ENCODE results near the gene JUN.

The JUN gene

DNA sequence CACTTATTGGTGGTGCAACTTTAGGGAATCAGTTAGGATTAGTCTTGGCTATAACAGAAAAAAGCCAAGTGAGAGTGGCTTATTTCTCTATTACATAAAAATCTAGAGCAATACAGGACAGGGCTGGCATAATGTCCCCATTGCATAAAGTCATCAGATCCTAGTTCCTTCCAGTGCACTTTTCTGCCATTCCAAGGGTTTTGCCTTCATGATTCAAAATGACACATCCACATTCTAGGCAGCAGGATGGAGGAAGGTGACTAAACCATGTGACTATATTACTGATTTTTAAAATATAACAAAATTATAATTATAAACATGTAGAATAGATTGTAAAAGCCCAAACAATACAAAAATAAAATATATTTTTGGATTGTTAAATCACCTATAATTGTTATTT, 18.8 kb downstream of the JUN start:
- no peak for DNase-seq (ENCODE audit: low read depth)
- TF ChIP-seq, protein P1, sequence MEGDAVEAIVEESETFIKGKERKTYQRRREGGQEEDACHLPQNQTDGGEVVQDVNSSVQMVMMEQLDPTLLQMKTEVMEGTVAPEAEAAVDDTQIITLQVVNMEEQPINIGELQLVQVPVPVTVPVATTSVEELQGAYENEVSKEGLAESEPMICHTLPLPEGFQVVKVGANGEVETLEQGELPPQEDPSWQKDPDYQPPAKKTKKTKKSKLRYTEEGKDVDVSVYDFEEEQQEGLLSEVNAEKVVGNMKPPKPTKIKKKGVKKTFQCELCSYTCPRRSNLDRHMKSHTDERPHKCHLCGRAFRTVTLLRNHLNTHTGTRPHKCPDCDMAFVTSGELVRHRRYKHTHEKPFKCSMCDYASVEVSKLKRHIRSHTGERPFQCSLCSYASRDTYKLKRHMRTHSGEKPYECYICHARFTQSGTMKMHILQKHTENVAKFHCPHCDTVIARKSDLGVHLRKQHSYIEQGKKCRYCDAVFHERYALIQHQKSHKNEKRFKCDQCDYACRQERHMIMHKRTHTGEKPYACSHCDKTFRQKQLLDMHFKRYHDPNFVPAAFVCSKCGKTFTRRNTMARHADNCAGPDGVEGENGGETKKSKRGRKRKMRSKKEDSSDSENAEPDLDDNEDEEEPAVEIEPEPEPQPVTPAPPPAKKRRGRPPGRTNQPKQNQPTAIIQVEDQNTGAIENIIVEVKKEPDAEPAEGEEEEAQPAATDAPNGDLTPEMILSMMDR (IDR thresholded peaks at IDR 0.05; ENCODE audit: low read depth, low read length) = no peak
- TF ChIP-seq MYC (IDR thresholded peaks at IDR 0.05; ENCODE audit: low read depth, low read length) = no peak
- TF ChIP-seq, protein P2, sequence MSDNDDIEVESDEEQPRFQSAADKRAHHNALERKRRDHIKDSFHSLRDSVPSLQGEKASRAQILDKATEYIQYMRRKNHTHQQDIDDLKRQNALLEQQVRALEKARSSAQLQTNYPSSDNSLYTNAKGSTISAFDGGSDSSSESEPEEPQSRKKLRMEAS (IDR thresholded peaks at IDR 0.05; ENCODE audit: low read depth, low read length) = no peak
- TF ChIP-seq POLR2A (IDR thresholded peaks at IDR 0.05; ENCODE audit: extremely low read depth, insufficient read length) = no peak
- H3K4me3 ChIP-seq (ENCODE audit: low read depth, low read length) = no peak overlapping the region

DNA sequence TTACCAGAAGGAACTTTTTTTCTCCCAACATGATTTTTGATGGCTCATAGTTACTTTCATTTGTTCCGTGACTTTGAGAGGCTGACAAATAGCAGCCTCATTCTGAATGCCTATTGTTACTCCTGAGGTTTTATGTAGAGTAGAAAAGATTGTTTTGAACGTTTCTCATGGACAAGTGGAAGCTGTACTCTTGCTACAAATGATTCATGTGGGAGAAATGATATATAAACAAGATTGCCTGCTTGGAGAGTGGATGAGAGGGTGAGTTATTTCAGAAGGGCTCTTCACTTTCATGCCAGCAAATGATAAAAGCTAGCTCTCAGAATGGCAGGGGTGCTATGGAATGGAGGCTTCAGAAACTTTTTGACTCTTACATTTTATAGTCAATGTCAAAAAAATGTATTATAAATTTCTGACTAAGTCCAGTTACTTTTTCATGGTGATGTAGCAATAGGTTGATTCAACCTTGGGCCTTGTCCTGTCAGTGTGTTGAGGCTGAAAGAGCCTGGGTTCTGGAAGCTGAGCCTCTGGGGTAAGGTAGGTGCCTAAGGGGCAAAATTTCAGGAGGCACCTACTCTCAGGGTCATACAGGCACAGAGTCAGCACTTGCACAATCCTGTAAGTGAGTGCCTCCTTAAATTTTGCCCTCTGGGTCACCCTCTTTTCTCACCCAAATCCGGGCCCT, 19.4 kb downstream of the JUN start:
- TF ChIP-seq MYC (IDR thresholded peaks at IDR 0.05; ENCODE audit: low read depth, low read length) (no peak), POLR2A (IDR thresholded peaks at IDR 0.05; ENCODE audit: extremely low read depth, insufficient read length) (no peak)
- TF ChIP-seq, protein P2 (IDR thresholded peaks at IDR 0.05; ENCODE audit: low read depth, low read length) = no peak
- TF ChIP-seq, protein P1 (IDR thresholded peaks at IDR 0.05; ENCODE audit: low read depth, low read length) = no peak
- no peak for DNase-seq (ENCODE audit: low read depth)
- no peak overlapping the region for H3K4me3 ChIP-seq (ENCODE audit: low read depth, low read length)

DNA sequence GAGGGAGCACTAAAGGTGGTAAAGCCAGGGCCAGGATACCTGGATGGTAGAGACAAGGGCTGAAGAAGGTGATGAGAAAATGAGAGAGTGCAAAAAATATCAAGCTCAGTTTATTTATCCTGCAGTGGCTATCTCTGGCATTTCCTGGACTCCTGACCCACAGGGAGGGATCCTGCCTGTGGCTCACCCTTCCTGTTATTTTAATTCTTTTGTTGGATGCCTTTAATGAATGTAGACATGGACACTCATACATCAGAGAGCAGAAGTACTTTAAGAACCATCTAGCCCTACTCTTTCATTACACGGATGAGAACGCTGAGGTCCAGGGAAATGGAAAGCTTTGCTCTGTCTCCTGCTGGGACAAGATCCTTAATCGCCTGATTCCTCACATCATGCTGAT, 20.6 kb downstream of the JUN start:
- TF ChIP-seq MYC (IDR thresholded peaks at IDR 0.05; ENCODE audit: low read depth, low read length) (no peak), POLR2A (IDR thresholded peaks at IDR 0.05; ENCODE audit: extremely low read depth, insufficient read length) (no peak)
- TF ChIP-seq, protein P2 (IDR thresholded peaks at IDR 0.05; ENCODE audit: low read depth, low read length) = no peak
- TF ChIP-seq, protein P1 (IDR thresholded peaks at IDR 0.05; ENCODE audit: low read depth, low read length) = no peak
- H3K4me3 ChIP-seq (ENCODE audit: low read depth, low read length) = no peak overlapping the region
- DNase-seq (ENCODE audit: low read depth) = no peak

DNA sequence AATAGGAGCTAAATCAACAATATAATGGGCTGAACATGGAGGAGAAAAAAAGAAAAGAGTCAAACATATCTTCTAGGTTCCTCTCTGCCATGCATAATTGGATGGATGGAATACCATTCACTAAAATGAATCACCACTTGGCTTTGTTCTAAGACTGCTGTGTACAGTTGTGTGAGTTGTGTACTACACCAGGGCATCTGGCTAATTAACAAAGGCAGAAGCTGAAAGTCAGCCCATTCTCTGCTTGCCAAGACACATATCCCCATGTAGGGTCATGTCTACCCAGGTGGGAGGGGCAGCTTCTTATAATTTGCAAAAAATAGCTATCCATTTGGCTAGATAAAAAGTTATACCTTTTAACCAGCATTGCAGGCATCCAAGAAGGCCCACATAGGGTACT, 21.0 kb downstream of the JUN start:
- no peak overlapping the region for H3K4me3 ChIP-seq (ENCODE audit: low read depth, low read length)
- no peak for DNase-seq (ENCODE audit: low read depth)
- TF ChIP-seq, protein P2 (IDR thresholded peaks at IDR 0.05; ENCODE audit: low read depth, low read length) = no peak
- TF ChIP-seq MYC (IDR thresholded peaks at IDR 0.05; ENCODE audit: low read depth, low read length) (no peak), POLR2A (IDR thresholded peaks at IDR 0.05; ENCODE audit: extremely low read depth, insufficient read length) (no peak)
- TF ChIP-seq, protein P1 (IDR thresholded peaks at IDR 0.05; ENCODE audit: low read depth, low read length) = no peak

DNA sequence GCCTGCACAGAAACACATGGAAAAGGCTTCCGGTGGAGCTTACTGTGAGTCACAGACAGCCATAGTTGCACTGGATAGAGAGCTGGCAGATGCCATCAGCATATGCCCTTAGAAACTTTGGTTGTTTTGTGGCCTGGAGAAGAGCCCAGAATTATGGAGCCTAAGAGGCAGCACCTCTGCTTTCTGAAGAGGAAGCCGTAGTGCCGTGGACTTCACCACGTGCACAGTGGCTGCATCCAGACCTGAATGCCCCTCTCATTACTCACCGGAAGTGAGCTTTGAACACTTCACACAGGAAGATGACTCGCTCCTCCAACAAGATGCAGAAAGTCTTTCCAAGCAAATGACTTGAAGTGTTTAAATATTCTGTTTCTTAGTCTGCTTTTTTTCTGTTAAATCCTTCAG, 28.4 kb downstream of the JUN start:
- no peak overlapping the region for H3K4me3 ChIP-seq (ENCODE audit: low read depth, low read length)
- peak; percentile 91 for DNase-seq (ENCODE audit: low read depth)
- TF ChIP-seq POLR2A (IDR thresholded peaks at IDR 0.05; ENCODE audit: extremely low read depth, insufficient read length) (no peak), MYC (IDR thresholded peaks at IDR 0.05; ENCODE audit: low read depth, low read length) (peak; percentile 97)
- TF ChIP-seq, protein P1 (IDR thresholded peaks at IDR 0.05; ENCODE audit: low read depth, low read length) = no peak
- TF ChIP-seq, protein P2 (IDR thresholded peaks at IDR 0.05; ENCODE audit: low read depth, low read length) = peak; percentile 98
